Activated naive CD8-positive, alpha-beta T cell treated with anti-CD3 and anti-CD28 coated beads for 36 hours (primary cell): ENCODE data around the gene ZFYVE9. TPM values are rescaled to one million over a fixed set of nuclear protein-coding genes. Genes with fewer than 3 reads are reported as not detected.
A peak's percentile ranks its signal among the peaks of the same experiment; 100 is the strongest.
"Not testable (repeated sequence)": the region's sequence is repeated elsewhere in the genome, so short reads cannot be mapped to it uniquely, and the experiment has no call there.

ENCODE experiments used
- DNase-seq: peaks from one replicate; pipeline ENCODE4 v3.0.0; 2021
- H3K27ac Mint-ChIP-seq: one replicate; pipeline ENCODE4 v1.8.0; 2022; ENCODE audit warnings: mild to moderate bottlenecking, moderate library complexity, mixed read lengths
- H3K27me3 Mint-ChIP-seq: one replicate; pipeline ENCODE4 v1.8.0; 2022; ENCODE audit warnings: mild to moderate bottlenecking, mixed read lengths
- H3K36me3 Mint-ChIP-seq: one replicate; pipeline ENCODE4 v1.8.0; 2021; ENCODE audit warnings: mild to moderate bottlenecking, mixed read lengths
- H3K4me1 Mint-ChIP-seq: one replicate; pipeline ENCODE4 v1.8.0; 2021; ENCODE audit warnings: mixed read lengths
- H3K4me3 Mint-ChIP-seq: one replicate; pipeline ENCODE4 v1.8.0; 2022; ENCODE audit warnings: mild to moderate bottlenecking, moderate library complexity, mixed read lengths
- H3K9me3 Mint-ChIP-seq: one replicate; pipeline ENCODE4 v1.8.0; 2022; ENCODE audit warnings: mixed read lengths
- total RNA-seq, 2 experiments: library from RNA; stranded (reverse); gene quantifications; one replicate each; pipeline ENCODE4 v1.2.3, GENCODE V29; 2021

The ZFYVE9 gene
- total RNA-seq, 2 experiments from 2014 or later: 6.1 to 6.3 TPM

- H3K4me3 Mint-ChIP-seq: peak overlapping the region; percentile 44
- peaks cover 29% of the 10 kb centered on the region for H3K4me1 Mint-ChIP-seq
- H3K27ac Mint-ChIP-seq: no peak overlapping the region
- H3K9me3 Mint-ChIP-seq: no peaks in the 10 kb centered on the region
- H3K36me3 Mint-ChIP-seq: peaks cover 30% of the 10 kb centered on the region
- no peaks in the 10 kb centered on the region for H3K27me3 Mint-ChIP-seq
- DNase-seq: peak; percentile 74
These were observed 226.7 kb downstream of the ZFYVE9 start for GRCh38 chr1:52368383-52369172.

- not testable (repeated sequence) for H3K27me3 Mint-ChIP-seq, H3K4me3 Mint-ChIP-seq, H3K9me3 Mint-ChIP-seq, DNase-seq, H3K27ac Mint-ChIP-seq
- H3K36me3 Mint-ChIP-seq: peaks cover 36% of the 10 kb centered on the region
- peaks cover 22% of the 10 kb centered on the region for H3K4me1 Mint-ChIP-seq
These were observed 228.0 kb downstream of the ZFYVE9 start for GRCh38 chr1:52369851-52370250.

- no peaks in the 10 kb centered on the region for H3K9me3 Mint-ChIP-seq
- H3K4me1 Mint-ChIP-seq: no peaks in the 10 kb centered on the region
- peaks cover 56% of the 10 kb centered on the region for H3K36me3 Mint-ChIP-seq
- H3K4me3 Mint-ChIP-seq: no peak overlapping the region
- DNase-seq: no peak
- no peak overlapping the region for H3K27ac Mint-ChIP-seq
- H3K27me3 Mint-ChIP-seq: no peaks in the 10 kb centered on the region
These were observed 243.5 kb downstream of the ZFYVE9 start for GRCh38 chr1:52385376-52385775.

GRCh38 chr1:52386458-52386857, 244.6 kb downstream of the ZFYVE9 start:
- Mint-ChIP-seq H3K4me3 (no peak overlapping the region), H3K27me3 (no peaks in the 10 kb centered on the region), H3K4me1 (no peaks in the 10 kb centered on the region), H3K9me3 (no peaks in the 10 kb centered on the region), H3K27ac (no peak overlapping the region), H3K36me3 (peaks cover 58% of the 10 kb centered on the region)
- no peak for DNase-seq

- no peaks in the 10 kb centered on the region for H3K9me3 Mint-ChIP-seq
- H3K27ac Mint-ChIP-seq: no peak overlapping the region
- no peaks in the 10 kb centered on the region for H3K27me3 Mint-ChIP-seq
- no peak for DNase-seq
- H3K4me3 Mint-ChIP-seq: no peak overlapping the region
- peaks cover 65% of the 10 kb centered on the region for H3K36me3 Mint-ChIP-seq
- H3K4me1 Mint-ChIP-seq: no peaks in the 10 kb centered on the region
These were observed 251.3 kb downstream of the ZFYVE9 start for GRCh38 chr1:52393174-52393573.

Other genes with a start within 250 kb of the ZFYVE9 start
- gene RAB3B, start 151.4 kb upstream of the ZFYVE9 start, total RNA-seq: under 1 TPM; 0.06 to 0.08 TPM
- 10 to 100 TPM; 17.6 to 18.1 TPM for gene KTI12, start 108.3 kb upstream of the ZFYVE9 start, total RNA-seq
- 10 to 100 TPM; 33.3 to 36.1 TPM for gene TXNDC12, start 86.9 kb upstream of the ZFYVE9 start, total RNA-seq
- 10 to 100 TPM; 40.2 to 43.2 TPM for gene BTF3L4, start 85.8 kb upstream of the ZFYVE9 start, total RNA-seq
- gene CC2D1B, start 224.1 kb downstream of the ZFYVE9 start, total RNA-seq: 10 to 100 TPM; 26.1 to 26.5 TPM